ENCODE measurements around the gene CFAP68.

DNA sequence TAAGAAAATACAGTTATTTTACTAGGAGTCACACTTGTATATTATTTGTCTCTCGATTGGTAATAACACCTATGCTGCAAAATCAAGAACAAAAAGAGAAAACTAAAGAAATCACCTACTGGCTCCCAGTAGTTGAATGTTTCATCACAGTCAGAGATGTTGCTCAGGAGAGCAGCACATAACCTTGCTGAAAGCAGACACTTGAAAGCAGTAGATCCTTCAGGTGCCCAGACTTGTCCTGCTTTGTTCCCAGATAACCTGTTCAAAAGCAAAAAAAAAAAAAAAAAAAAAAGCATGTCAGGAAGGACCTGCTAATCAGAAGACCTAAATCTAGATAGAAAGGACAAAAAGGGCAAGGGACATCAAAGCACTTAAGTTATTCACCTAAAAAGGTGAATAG, 9.2 kb upstream of the CFAP68 start:
- TF ChIP-seq, protein P1, sequence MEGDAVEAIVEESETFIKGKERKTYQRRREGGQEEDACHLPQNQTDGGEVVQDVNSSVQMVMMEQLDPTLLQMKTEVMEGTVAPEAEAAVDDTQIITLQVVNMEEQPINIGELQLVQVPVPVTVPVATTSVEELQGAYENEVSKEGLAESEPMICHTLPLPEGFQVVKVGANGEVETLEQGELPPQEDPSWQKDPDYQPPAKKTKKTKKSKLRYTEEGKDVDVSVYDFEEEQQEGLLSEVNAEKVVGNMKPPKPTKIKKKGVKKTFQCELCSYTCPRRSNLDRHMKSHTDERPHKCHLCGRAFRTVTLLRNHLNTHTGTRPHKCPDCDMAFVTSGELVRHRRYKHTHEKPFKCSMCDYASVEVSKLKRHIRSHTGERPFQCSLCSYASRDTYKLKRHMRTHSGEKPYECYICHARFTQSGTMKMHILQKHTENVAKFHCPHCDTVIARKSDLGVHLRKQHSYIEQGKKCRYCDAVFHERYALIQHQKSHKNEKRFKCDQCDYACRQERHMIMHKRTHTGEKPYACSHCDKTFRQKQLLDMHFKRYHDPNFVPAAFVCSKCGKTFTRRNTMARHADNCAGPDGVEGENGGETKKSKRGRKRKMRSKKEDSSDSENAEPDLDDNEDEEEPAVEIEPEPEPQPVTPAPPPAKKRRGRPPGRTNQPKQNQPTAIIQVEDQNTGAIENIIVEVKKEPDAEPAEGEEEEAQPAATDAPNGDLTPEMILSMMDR (IDR thresholded peaks at IDR 0.05 in 2 of 3, conservative IDR thresholded peaks at IDR 0.05 in 1 of 3; ENCODE audit: borderline replicate concordance in 1 of 3, insufficient read depth in 1 of 3, low read depth in 2 of 3, low read length in 2 of 3), result no peak
- TF ChIP-seq POLR2A (IDR thresholded peaks at IDR 0.05; ENCODE audit: borderline replicate concordance, extremely low read depth, insufficient read depth, insufficient read length), result no peak
- TF ChIP-seq JUND (IDR thresholded peaks at IDR 0.05), result no peak
- TF ChIP-seq, protein P2, sequence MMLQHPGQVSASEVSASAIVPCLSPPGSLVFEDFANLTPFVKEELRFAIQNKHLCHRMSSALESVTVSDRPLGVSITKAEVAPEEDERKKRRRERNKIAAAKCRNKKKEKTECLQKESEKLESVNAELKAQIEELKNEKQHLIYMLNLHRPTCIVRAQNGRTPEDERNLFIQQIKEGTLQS (IDR thresholded peaks at IDR 0.05), result no peak
- TF ChIP-seq POLR2AphosphoS5 (IDR thresholded peaks at IDR 0.05; ENCODE audit: low read depth, low read length), result no peak
- TF ChIP-seq, protein P3, sequence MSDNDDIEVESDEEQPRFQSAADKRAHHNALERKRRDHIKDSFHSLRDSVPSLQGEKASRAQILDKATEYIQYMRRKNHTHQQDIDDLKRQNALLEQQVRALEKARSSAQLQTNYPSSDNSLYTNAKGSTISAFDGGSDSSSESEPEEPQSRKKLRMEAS (IDR thresholded peaks at IDR 0.05), result no peak
- TF ChIP-seq SIN3A (IDR thresholded peaks at IDR 0.05; ENCODE audit: low read depth), result no peak
- TF ChIP-seq, protein P4, sequence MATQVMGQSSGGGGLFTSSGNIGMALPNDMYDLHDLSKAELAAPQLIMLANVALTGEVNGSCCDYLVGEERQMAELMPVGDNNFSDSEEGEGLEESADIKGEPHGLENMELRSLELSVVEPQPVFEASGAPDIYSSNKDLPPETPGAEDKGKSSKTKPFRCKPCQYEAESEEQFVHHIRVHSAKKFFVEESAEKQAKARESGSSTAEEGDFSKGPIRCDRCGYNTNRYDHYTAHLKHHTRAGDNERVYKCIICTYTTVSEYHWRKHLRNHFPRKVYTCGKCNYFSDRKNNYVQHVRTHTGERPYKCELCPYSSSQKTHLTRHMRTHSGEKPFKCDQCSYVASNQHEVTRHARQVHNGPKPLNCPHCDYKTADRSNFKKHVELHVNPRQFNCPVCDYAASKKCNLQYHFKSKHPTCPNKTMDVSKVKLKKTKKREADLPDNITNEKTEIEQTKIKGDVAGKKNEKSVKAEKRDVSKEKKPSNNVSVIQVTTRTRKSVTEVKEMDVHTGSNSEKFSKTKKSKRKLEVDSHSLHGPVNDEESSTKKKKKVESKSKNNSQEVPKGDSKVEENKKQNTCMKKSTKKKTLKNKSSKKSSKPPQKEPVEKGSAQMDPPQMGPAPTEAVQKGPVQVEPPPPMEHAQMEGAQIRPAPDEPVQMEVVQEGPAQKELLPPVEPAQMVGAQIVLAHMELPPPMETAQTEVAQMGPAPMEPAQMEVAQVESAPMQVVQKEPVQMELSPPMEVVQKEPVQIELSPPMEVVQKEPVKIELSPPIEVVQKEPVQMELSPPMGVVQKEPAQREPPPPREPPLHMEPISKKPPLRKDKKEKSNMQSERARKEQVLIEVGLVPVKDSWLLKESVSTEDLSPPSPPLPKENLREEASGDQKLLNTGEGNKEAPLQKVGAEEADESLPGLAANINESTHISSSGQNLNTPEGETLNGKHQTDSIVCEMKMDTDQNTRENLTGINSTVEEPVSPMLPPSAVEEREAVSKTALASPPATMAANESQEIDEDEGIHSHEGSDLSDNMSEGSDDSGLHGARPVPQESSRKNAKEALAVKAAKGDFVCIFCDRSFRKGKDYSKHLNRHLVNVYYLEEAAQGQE (IDR thresholded peaks at IDR 0.05; ENCODE audit: low read depth), result no peak
- TF ChIP-seq EZH2 (IDR thresholded peaks at IDR 0.05), result no peak
- no peak for TF ChIP-seq SRF (IDR thresholded peaks at IDR 0.05; ENCODE audit: low read depth)
- TF ChIP-seq SP1 (IDR thresholded peaks at IDR 0.05; ENCODE audit: low read depth), result no peak
- TF ChIP-seq FOSL1 (IDR thresholded peaks at IDR 0.05; ENCODE audit: low read depth), result no peak
- TF ChIP-seq EZH2phosphoT487 (IDR thresholded peaks at IDR 0.05; ENCODE audit: borderline replicate concordance), result no peak
